Coronary artery (tissue), 2 donors: ENCODE measurements around the gene RBM17.

Experiments used
- DNase-seq: peaks from one replicate; pipeline ENCODE4 v3.0.0-alpha.2; 2017; ENCODE audit warnings: low spot score
- H3K27ac ChIP-seq, 2 donors: fragments of 200-600 bp; sonication (generic); one replicate each; pipeline ENCODE4 v1.5.1; 2016 to 2019
- H3K4me3 ChIP-seq: fragments of 200-600 bp; sonication (generic); 2 replicates; pipeline ENCODE4 v1.5.1; 2016; ENCODE audit warnings: mild to moderate bottlenecking, moderate library complexity
- CTCF ChIP-seq: fragments of 200-600 bp; sonication (generic); IDR thresholded peaks from one replicate; pipeline ENCODE4 v1.5.1; 2019; ENCODE audit warnings: antibody characterized with exemption

RBM17 gene

GRCh38 chr10:6052247-6053221, 36.3 kb upstream of the RBM17 start:
- TF ChIP-seq CTCF, result no peak
- no peak overlapping the region for H3K4me3 ChIP-seq
- peak overlapping the region in 1 of 2 donors; percentile 48 for H3K27ac ChIP-seq
- DNase-seq, result no peak

- H3K4me3 ChIP-seq, result no peak overlapping the region
- no peak for DNase-seq
- TF ChIP-seq CTCF, result no peak
- H3K27ac ChIP-seq, result no peak overlapping the region
Measured at GRCh38 chr10:6053303-6053702, 35.5 kb upstream of the RBM17 start.

- Histone ChIP-seq H3K4me3 (no peak overlapping the region), H3K27ac (peak overlapping the region in 1 of 2 donors; percentile 45)
- DNase-seq, result peak; percentile 74
- no peak for TF ChIP-seq CTCF
Measured at GRCh38 chr10:6053816-6054631, 34.8 kb upstream of the RBM17 start.

GRCh38 chr10:6054884-6055283, 34.0 kb upstream of the RBM17 start:
- DNase-seq, result peak; percentile 11
- no peak overlapping the region for H3K27ac ChIP-seq

GRCh38 chr10:6055929-6056328, 32.9 kb upstream of the RBM17 start:
- Histone ChIP-seq H3K4me3 (no peak overlapping the region), H3K27ac (no peak overlapping the region)
- TF ChIP-seq CTCF, result no peak
- DNase-seq, result no peak

More at GRCh38 chr10:6054884-6055283, 34.0 kb upstream of the RBM17 start:
- TF ChIP-seq CTCF, result no peak
- H3K4me3 ChIP-seq, result no peak overlapping the region

- TF ChIP-seq CTCF, result no peak
- no peak overlapping the region for H3K4me3 ChIP-seq
- DNase-seq, result peak; percentile 38
- no peak overlapping the region for H3K27ac ChIP-seq
Measured at GRCh38 chr10:6056411-6057135, 32.3 kb upstream of the RBM17 start.
